GM18499 (cell line): ENCODE data around the gene EVC.

Experiments used
- ATAC-seq: cut with Tn5 transposase; IDR thresholded peaks from one replicate; pipeline ENCODE4 v1.9.1; 2021; ENCODE audit warnings: moderate number of reproducible peaks; ENCODE audit not compliant: insufficient read depth, unreplicated experiment

EVC gene

GRCh38 chr4:5753766-5754528 is 42.9 kb downstream of the EVC start:
- ATAC-seq, result no peak

- ATAC-seq, result no peak
These were observed 43.5 kb downstream of the EVC start for GRCh38 chr4:5754529-5754881.

GRCh38 chr4:5755161-5755560 is 44.2 kb downstream of the EVC start:
- ATAC-seq, result no peak

GRCh38 chr4:5755679-5756078 is 44.7 kb downstream of the EVC start:
- no peak for ATAC-seq

GRCh38 chr4:5756271-5756670 is 45.3 kb downstream of the EVC start:
- ATAC-seq, result no peak

GRCh38 chr4:5757091-5757490 is 46.1 kb downstream of the EVC start:
- no peak for ATAC-seq

- no peak for ATAC-seq
These were observed 46.5 kb downstream of the EVC start for GRCh38 chr4:5757536-5757935.

- ATAC-seq, result no peak
These were observed 47.0 kb downstream of the EVC start for GRCh38 chr4:5757954-5758353.

GRCh38 chr4:5758741-5759140 is 47.7 kb downstream of the EVC start:
- ATAC-seq, result no peak

GRCh38 chr4:5759236-5760075 is 48.5 kb downstream of the EVC start:
- no peak for ATAC-seq

GRCh38 chr4:5760246-5760645 is 49.2 kb downstream of the EVC start:
- no peak for ATAC-seq

GRCh38 chr4:5760936-5761480 is 50.0 kb downstream of the EVC start:
- ATAC-seq, result no peak

- no peak for ATAC-seq
These were observed 59.0 kb downstream of the EVC start for GRCh38 chr4:5770051-5770450.

GRCh38 chr4:5772528-5773270 is 61.7 kb downstream of the EVC start:
- no peak for ATAC-seq

GRCh38 chr4:5773271-5773555 is 62.2 kb downstream of the EVC start:
- ATAC-seq, result no peak

GRCh38 chr4:5774416-5775036 is 63.5 kb downstream of the EVC start:
- ATAC-seq, result no peak

GRCh38 chr4:5776510-5776909 is 65.5 kb downstream of the EVC start:
- no peak for ATAC-seq

- ATAC-seq, result no peak
These were observed 70.0 kb downstream of the EVC start for GRCh38 chr4:5780831-5781480.

GRCh38 chr4:5781691-5782090 is 70.7 kb downstream of the EVC start:
- ATAC-seq, result no peak

- no peak for ATAC-seq
These were observed 72.0 kb downstream of the EVC start for GRCh38 chr4:5782829-5783476.
